PC-3 (cell line): ENCODE results near the gene ASMTL. TPM values are rescaled to one million over a fixed set of nuclear protein-coding genes. Genes with fewer than 3 reads are reported as not detected.

Source experiments
- ATAC-seq: fragments of 200-7000 bp; cut with Tn5 transposase; 2 replicates; pipeline ENCODE4 v1.9.1; 2020; ENCODE audit warnings: mild to moderate bottlenecking, moderate library complexity
- BruUV-seq: library from RNA; stranded (reverse); fragments of 400-500 nt; replicated peaks from 2 replicates; lab custom pipeline; 2021; lab: Mats Ljungman, UMichigan
- CTCF ChIA-PET: fragments of 300-600 bp; sonication (Branson Sonifier 250); formaldehyde crosslinking; loops from one replicate; lab custom pipeline; 2022; ENCODE audit warnings: antibody characterized with exemption; lab: Charles Lee
- POLR2A ChIA-PET: fragments of 300-600 bp; sonication (Branson Sonifier 250); formaldehyde crosslinking; loops from one replicate; lab custom pipeline; 2022; ENCODE audit warnings: antibody characterized with exemption; ENCODE audit not compliant: unreplicated experiment; lab: Charles Lee
- DNase-seq: peaks from one replicate; pipeline ENCODE4 v3.0.0-alpha.2; 2015
- H2AFZ ChIP-seq: fragments of 300-600 bp; sonication (generic); 2 replicates; pipeline ENCODE4 v1.6.0; 2016; ENCODE audit warnings: antibody characterized with exemption, low read length
- H3F3A ChIP-seq: fragments of 300-600 bp; sonication (generic); one replicate; pipeline ENCODE4 v1.6.0; 2017; ENCODE audit warnings: antibody characterized with exemption, low read length, control low read depth, mild to moderate bottlenecking; ENCODE audit not compliant: unreplicated experiment
- H3K27ac ChIP-seq: fragments of 300-600 bp; sonication (generic); 2 replicates; pipeline ENCODE4 v1.5.1; 2016; ENCODE audit warnings: mild to moderate bottlenecking, low read length
- H3K27me3 ChIP-seq: fragments of 300-600 bp; sonication (generic); 2 replicates; pipeline ENCODE4 v1.6.1; 2016; ENCODE audit warnings: low read length, mixed read lengths
- H3K36me3 ChIP-seq: fragments of 300-600 bp; sonication (generic); 2 replicates; pipeline ENCODE4 v1.6.1; 2016; ENCODE audit warnings: low read depth, mixed run types, low read length, mixed read lengths
- H3K4me1 ChIP-seq: fragments of 300-600 bp; sonication (generic); 2 replicates; pipeline ENCODE4 v1.5.1; 2016; ENCODE audit warnings: low read length; ENCODE audit not compliant: insufficient read depth
- H3K4me2 ChIP-seq: fragments of 300-600 bp; sonication (generic); 2 replicates; pipeline ENCODE4 v1.6.0; 2016; ENCODE audit warnings: low read length
- H3K4me3 ChIP-seq: fragments of 300-600 bp; sonication (generic); 2 replicates; pipeline ENCODE4 v1.5.1; 2016; ENCODE audit warnings: mild to moderate bottlenecking, low read length, mixed read lengths
- H3K79me2 ChIP-seq: fragments of 300-600 bp; sonication (generic); 2 replicates; pipeline ENCODE4 v1.6.1; 2017; ENCODE audit warnings: low read length, mixed read lengths
- H3K9ac ChIP-seq: fragments of 300-600 bp; sonication (generic); 2 replicates; pipeline ENCODE4 v1.6.0; 2016; ENCODE audit warnings: mild to moderate bottlenecking, low read length
- H3K9me2 ChIP-seq: fragments of 300-600 bp; sonication (generic); replicated peaks from 2 replicates; pipeline ENCODE4 v1.6.1; 2016; ENCODE audit warnings: mixed run types, low read length, mixed read lengths
- H3K9me3 ChIP-seq: fragments of 300-600 bp; sonication (generic); 2 replicates; pipeline ENCODE4 v1.6.1; 2016; ENCODE audit warnings: low read length, mixed read lengths
- H4K20me1 ChIP-seq: fragments of 300-600 bp; sonication (generic); 2 replicates; pipeline ENCODE4 v1.6.1; 2016; ENCODE audit warnings: low read length, mixed read lengths
- EZH2 ChIP-seq: fragments of 300-600 bp; sonication (generic); IDR thresholded peaks from one replicate; pipeline ENCODE4 v1.6.1; 2017; ENCODE audit warnings: antibody characterized with exemption, mild to moderate bottlenecking, low read length; ENCODE audit not compliant: unreplicated experiment
- EZH2phosphoT487 ChIP-seq: fragments of 300-600 bp; sonication (generic); IDR thresholded peaks from 2 replicates; pipeline ENCODE4 v1.6.1; 2018; ENCODE audit warnings: mild to moderate bottlenecking, antibody characterized with exemption, low read length, borderline replicate concordance
- intact Hi-C: fragments of 100-400 bp; cut with micrococcal nuclease; formaldehyde crosslinking; loops from 2 replicates; pipeline ENCODE4 v1.9.0; 2023
- total RNA-seq: library from RNA; depleted of rRNA; stranded (reverse); fragments of >200 nt; gene quantifications from 2 replicates; pipeline ENCODE4 v1.2.3, GENCODE V29; 2014
- TF ChIP-seq, protein P1 (sequence below): fragments of 300-600 bp; sonication (generic); conservative IDR thresholded peaks from 2 replicates; pipeline ENCODE4 v1.5.1; 2017; ENCODE audit warnings: antibody characterized with exemption, low read depth, mild to moderate bottlenecking, low read length

ASMTL gene
- total RNA-seq, 1 experiment from 2014 or later = 6.7 TPM

DNA sequence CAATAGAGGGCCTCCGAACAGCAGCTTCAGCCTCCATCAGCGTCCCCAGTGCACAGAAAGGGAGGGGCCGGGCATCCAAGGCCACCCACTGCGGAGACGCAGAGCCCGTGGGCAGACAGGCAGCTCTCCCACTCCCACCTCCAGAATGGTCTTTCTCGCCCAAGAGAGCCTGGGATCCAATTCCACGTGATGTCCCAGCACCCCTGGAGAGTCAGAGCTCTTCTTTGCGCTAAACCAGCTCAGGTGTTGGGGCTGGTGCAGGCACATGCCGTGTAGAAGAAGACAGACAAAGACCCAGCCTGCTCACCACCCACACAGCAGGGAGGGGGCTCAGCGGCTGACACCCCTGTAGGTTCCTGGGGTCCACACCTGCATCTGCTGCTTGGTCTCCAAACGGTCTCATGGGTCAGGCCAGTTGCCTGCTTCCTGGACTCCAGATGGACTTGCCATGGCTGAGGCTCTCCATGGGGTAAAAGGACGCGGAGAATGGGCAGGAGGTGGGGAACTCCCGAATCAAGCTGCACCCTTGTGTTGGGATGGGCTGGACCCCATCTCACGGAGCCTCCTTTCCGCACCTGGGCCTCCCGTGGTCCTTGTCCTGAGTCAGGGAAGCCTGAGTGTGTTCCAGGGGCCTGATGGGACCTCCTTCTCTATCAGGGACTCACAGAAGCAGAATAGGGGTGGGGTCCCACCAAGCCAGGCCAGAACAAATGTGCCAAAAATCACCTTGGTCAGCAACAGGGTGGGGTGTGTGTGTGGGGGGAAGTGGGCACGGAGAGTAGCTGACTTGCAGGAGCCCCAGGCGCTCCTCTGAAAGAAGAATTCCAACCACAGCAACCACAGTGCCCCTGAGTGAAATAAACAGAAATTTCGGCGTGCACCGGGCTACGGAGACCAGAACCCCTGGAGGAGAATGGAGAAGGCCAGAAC, 11.6 kb upstream of the ASMTL start:
- Histone ChIP-seq H3K27ac (no peak overlapping the region), H3K9ac (no peak overlapping the region), H3K9me2 (no peaks in the 10 kb centered on the region), H3K27me3 (no peaks in the 10 kb centered on the region), H3K4me1 (peaks cover 7% of the 10 kb centered on the region; the same call in 1 of the 2 replicates), H3F3A (no peaks in the 10 kb centered on the region), H3K9me3 (no peaks in the 10 kb centered on the region), H3K4me3 (no peak overlapping the region), H4K20me1 (no peaks in the 10 kb centered on the region), H3K36me3 (no peaks in the 10 kb centered on the region), H3K79me2 (no peaks in the 10 kb centered on the region), H2AFZ (no peak overlapping the region), H3K4me2 (no peak overlapping the region)
- ATAC-seq = no peak
- ChIA-PET POLR2A (no interaction called here), CTCF (no interaction called here)
- TF ChIP-seq, protein P1, sequence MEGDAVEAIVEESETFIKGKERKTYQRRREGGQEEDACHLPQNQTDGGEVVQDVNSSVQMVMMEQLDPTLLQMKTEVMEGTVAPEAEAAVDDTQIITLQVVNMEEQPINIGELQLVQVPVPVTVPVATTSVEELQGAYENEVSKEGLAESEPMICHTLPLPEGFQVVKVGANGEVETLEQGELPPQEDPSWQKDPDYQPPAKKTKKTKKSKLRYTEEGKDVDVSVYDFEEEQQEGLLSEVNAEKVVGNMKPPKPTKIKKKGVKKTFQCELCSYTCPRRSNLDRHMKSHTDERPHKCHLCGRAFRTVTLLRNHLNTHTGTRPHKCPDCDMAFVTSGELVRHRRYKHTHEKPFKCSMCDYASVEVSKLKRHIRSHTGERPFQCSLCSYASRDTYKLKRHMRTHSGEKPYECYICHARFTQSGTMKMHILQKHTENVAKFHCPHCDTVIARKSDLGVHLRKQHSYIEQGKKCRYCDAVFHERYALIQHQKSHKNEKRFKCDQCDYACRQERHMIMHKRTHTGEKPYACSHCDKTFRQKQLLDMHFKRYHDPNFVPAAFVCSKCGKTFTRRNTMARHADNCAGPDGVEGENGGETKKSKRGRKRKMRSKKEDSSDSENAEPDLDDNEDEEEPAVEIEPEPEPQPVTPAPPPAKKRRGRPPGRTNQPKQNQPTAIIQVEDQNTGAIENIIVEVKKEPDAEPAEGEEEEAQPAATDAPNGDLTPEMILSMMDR = no peak
- no peak for TF ChIP-seq EZH2
- no peak for TF ChIP-seq EZH2phosphoT487
- no peak for DNase-seq
- BruUV-seq = no TSS peak
- intact Hi-C loops = no loop called here

DNA sequence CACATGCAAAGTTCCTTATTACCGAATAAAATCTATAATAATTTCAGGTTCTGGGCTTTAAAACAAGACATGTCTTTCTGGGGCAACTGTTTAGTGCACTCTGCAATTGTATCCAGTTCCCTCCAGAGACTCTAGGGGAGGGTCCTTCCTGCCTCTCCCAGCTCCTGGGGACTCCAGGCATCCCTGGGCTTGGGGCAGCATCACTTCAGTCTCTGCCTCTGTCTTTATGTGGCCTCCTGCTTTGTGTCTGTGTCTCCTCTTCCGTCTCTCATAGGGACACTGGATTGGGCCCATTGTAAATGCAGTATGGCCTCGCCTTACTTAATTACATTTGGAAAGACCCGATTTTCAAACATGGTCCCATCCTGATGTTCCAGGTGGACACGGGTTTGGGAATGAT, 10.9 kb upstream of the ASMTL start:
- TF ChIP-seq, protein P1 = no peak
- TF ChIP-seq EZH2 (no peak), EZH2phosphoT487 (no peak)
- DNase-seq (no peak), ATAC-seq (no peak)
- Histone ChIP-seq H3K4me2 (no peak overlapping the region), H3K27ac (no peak overlapping the region), H3F3A (no peaks in the 10 kb centered on the region), H3K9me2 (no peaks in the 10 kb centered on the region), H3K27me3 (no peaks in the 10 kb centered on the region), H3K4me1 (peaks cover 7% of the 10 kb centered on the region; the same call in 1 of the 2 replicates), H3K79me2 (no peaks in the 10 kb centered on the region), H3K9me3 (no peaks in the 10 kb centered on the region), H4K20me1 (no peaks in the 10 kb centered on the region), H2AFZ (no peak overlapping the region), H3K4me3 (no peak overlapping the region), H3K36me3 (no peaks in the 10 kb centered on the region), H3K9ac (no peak overlapping the region)
- ChIA-PET CTCF (no interaction called here), POLR2A (no interaction called here)
- BruUV-seq = no TSS peak
- intact Hi-C loops = no loop called here
